Stimulated activated CD4-positive, alpha-beta T cell treated with anti-CD3 and anti-CD28 coated beads, Interleukin-12 subunit alpha, Interleukin-12 subunit beta, amount 100 ng/mL, for 24 hours (primary cell): ENCODE measurements around the gene NEUROD6.

Experiments used
- DNase-seq, 2 experiments: peaks; one replicate each; pipeline ENCODE4 v3.0.0-alpha.2; 2020; ENCODE audit warnings: low read depth in 2 of 2

Gene NEUROD6

GRCh38 chr7:31335161-31335856 is 5.2 kb downstream of the NEUROD6 start:
- DNase-seq: no peak

DNA sequence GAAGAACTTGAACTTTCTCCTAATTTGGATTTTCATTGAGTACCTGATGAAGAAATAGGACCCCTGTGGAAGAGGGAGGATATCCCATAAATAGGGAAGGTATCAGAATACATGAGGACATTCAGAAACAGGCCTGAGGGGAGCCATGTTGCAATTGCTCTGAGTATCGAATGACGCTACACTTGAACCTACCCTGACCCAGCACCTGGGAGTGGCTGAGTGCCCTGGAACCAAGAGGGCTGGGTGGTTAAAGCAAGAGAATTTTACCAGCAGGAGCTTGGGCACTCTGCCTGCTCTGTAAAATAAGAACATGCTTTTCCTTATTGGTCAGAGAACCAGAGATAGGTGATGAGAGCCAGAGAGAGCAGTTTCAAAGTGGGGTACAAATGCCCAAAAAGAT is 7.2 kb downstream of the NEUROD6 start:
- DNase-seq: no peak

GRCh38 chr7:31327071-31327470 is 13.5 kb downstream of the NEUROD6 start:
- no peak for DNase-seq

- DNase-seq: no peak
Measured at GRCh38 chr7:31326416-31326815, 14.1 kb downstream of the NEUROD6 start.

GRCh38 chr7:31323101-31323500 is 17.4 kb downstream of the NEUROD6 start:
- no peak for DNase-seq

GRCh38 chr7:31320675-31321074 is 19.9 kb downstream of the NEUROD6 start:
- DNase-seq: no peak

DNA sequence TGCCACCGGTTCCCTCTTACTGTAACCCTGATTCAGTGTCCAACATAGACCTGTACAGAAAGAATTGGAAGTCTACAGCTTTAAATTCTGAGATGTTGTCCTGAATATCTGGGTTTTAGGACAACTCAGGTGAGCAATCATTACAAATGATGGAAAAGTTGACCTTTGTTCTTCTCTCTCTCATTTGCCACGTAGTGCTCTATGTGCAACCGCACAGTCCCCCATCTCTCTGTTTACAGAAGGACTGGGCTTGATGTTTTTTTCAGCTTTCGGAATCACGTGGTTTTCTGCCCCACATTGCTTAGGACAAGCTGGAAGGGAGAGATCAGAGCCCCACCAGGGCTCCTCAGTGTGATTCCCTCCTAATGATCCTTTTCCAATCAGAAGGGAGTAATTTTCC is 22.2 kb downstream of the NEUROD6 start:
- DNase-seq: no peak

- no peak for DNase-seq
Measured at GRCh38 chr7:31316876-31317275, 23.6 kb downstream of the NEUROD6 start.

DNA sequence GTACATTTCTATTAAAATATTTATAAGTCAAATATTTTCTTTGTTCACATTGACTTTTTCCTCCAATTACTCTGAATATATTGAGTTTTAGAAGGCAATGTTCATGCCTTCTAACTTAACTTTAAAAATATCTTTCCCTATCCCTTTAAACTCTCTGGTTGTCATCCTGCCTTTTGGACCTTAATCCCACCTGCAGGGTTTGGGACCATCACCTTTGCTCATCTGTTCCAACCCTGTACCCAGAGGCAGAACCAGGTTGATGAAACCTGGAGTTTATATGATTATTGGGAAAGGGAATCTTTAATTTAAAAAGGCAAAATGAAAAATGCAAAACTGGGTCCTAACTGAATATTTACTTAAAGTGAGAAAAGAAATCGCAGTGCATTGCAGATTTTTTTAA is 24.8 kb downstream of the NEUROD6 start:
- no peak for DNase-seq

DNA sequence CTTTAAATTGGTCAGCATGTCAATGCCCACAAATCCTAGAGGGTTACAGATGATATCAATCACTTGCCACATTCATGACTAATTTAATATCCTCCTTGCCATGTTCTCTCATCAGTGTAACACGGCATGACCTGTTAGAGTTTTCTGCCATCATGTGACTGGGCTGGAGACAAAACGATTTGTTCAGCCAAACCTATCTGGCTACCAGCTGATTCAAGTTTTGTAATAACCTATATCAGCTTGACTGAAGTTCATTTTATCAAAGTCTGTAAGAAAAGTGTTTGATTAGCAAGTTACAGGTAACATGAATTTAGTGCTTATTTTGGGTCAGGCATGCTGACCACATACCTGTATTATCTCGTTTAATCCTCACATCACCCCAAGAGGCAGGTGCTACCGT is 25.7 kb downstream of the NEUROD6 start:
- no peak for DNase-seq

DNA sequence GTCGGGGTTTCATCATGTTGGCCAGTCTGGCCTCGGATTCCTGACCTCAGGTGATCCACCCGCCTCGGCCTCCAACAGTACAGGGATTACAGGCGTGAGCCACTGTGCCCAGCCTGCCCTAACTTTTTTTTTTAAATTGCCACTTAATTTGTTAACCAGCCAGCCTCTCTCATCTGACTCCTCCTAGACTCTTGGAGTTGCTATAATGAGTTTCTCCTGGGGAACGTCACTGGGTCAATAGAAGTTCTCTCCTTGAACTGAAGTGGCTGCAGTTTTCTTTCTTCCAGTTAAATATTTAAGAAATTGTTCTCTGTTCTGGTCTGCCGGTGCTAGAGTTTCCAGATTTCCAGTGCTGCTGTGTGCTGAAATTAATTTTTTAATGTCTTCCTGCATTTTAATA is 27.6 kb downstream of the NEUROD6 start:
- DNase-seq: no peak

- DNase-seq: no peak
Measured at GRCh38 chr7:31311552-31311951, 29.0 kb downstream of the NEUROD6 start.

DNA sequence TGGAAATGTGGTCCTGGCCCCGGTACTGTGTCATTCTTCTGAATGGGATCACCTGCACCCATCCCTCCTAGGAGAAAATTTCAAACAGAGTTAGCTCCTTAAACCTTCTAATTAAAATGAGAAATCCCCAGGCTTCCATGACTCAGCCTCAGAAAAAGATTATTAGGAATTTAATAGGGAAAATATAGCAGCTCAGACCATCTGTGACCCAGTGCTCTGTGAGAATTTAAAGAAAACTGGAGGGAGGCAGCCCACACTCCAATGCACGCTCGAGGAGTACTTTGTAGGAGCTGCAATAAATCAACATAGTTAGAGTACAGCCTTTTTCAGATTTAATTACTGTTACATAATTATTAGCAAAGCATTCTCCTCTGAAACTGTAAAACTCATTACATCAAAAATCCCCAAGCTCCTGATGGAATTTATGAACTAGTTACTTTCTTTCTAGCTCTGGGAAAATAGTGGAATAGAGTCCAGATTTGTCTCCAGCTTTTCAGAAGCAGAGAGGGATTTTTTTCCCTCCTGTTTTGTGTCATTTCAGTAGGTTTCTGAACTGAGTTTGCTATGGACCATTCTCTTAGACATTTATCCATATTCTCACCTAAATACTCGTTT is 30.1 kb downstream of the NEUROD6 start:
- no peak for DNase-seq

- no peak for DNase-seq
Measured at GRCh38 chr7:31309407-31309806, 31.1 kb downstream of the NEUROD6 start.

- DNase-seq: no peak
Measured at GRCh38 chr7:31308652-31309051, 31.9 kb downstream of the NEUROD6 start.

DNA sequence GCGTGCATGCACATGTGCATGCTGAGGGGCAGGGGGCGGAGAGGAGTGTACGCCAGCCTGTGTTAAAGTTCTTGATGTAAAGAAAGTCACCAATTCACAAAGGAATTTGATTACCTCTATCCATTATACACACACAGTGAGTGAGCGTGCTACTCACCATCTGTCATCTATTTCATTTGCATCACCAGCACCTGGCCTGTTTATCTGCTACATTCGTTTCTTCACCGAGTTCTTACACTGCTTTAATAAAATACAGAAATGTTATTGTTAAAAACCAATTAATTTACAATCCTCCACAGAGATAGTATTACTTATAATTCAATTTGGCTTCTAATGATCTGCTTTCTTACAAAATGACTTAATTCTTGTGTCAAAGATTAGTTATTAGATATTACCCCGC is 32.6 kb downstream of the NEUROD6 start:
- DNase-seq: no peak

- DNase-seq: no peak
Measured at GRCh38 chr7:31305260-31305659, 35.3 kb downstream of the NEUROD6 start.

- no peak for DNase-seq
Measured at GRCh38 chr7:31304446-31304845, 36.1 kb downstream of the NEUROD6 start.

- no peak for DNase-seq
Measured at GRCh38 chr7:31302356-31302755, 38.2 kb downstream of the NEUROD6 start.

GRCh38 chr7:31299336-31299735 is 41.2 kb downstream of the NEUROD6 start:
- DNase-seq: no peak

GRCh38 chr7:31290601-31291000 is 49.9 kb downstream of the NEUROD6 start:
- no peak for DNase-seq
